CD4-positive, alpha-beta T cell (primary cell): ENCODE results near the gene PIP4K2A. TPM values are rescaled to one million over a fixed set of nuclear protein-coding genes. Genes with fewer than 3 reads are reported as not detected.

ENCODE experiments used
- ATAC-seq: fragments of 200-7000 bp; cut with Tn5 transposase; one replicate; pipeline ENCODE4 v1.10.0; 2022; ENCODE audit warnings: mild to moderate bottlenecking; ENCODE audit not compliant: poor library complexity
- CTCF ChIA-PET: fragments of 350-600 bp; sonication (Branson Sonifier 250); formaldehyde crosslinking; loops from one replicate; lab custom pipeline; 2021; ENCODE audit warnings: antibody characterized with exemption, inconsistent platforms; lab: Charles Lee
- POLR2A ChIA-PET: fragments of 350-600 bp; sonication (Branson Sonifier 250); formaldehyde crosslinking; loops from one replicate; lab custom pipeline; 2021; ENCODE audit warnings: antibody characterized with exemption, inconsistent platforms; lab: Charles Lee
- DNase-seq, 14 experiments: peaks; one replicate each; pipeline ENCODE4 v3.0.0-alpha.2; 2013 to 2020; ENCODE audit warnings: mixed read lengths in 2 of 14
- H3K27ac ChIP-seq, 2 donors: one replicate each; pipeline versions ENCODE4 v1.5.1 to v1.7.0; 2013; ENCODE audit warnings: low read length in 2 of 2, low read depth in 1 of 2, mild to moderate bottlenecking in 1 of 2
- H3K27me3 ChIP-seq, 2 experiments: 1 replicate in 1 of 2; 2 replicates in 1 of 2; pipeline versions ENCODE4 v1.6.1 to v1.7.0; 2013; ENCODE audit warnings: low read length in 2 of 2, control low read depth in 1 of 2, mild to moderate bottlenecking in 1 of 2, moderate library complexity in 1 of 2; ENCODE audit not compliant: insufficient read depth in 2 of 2, control insufficient read depth in 1 of 2
- H3K36me3 ChIP-seq: one replicate; pipeline ENCODE4 v1.6.1; 2013; ENCODE audit warnings: low read length, control low read depth; ENCODE audit not compliant: insufficient read depth
- H3K4me1 ChIP-seq: one replicate; pipeline ENCODE4 v1.6.1; 2013; ENCODE audit warnings: low read length, control low read depth; ENCODE audit not compliant: insufficient read depth
- H3K4me3 ChIP-seq: one replicate; pipeline ENCODE4 v1.5.1; 2013; ENCODE audit warnings: mild to moderate bottlenecking, low read length, moderate library complexity
- H3K9me3 ChIP-seq, 2 experiments: 1 replicate in 1 of 2; 2 replicates in 1 of 2; pipeline versions ENCODE4 v1.6.1 to v1.7.0; 2013; ENCODE audit warnings: low read length in 2 of 2, mild to moderate bottlenecking in 2 of 2, control low read depth in 1 of 2, moderate library complexity in 1 of 2; ENCODE audit not compliant: control insufficient read depth in 1 of 2, insufficient read depth in 1 of 2
- H3K27ac Mint-ChIP-seq: one replicate; pipeline ENCODE4 v1.8.0; 2020; ENCODE audit warnings: mixed read lengths
- H3K27me3 Mint-ChIP-seq: one replicate; pipeline ENCODE4 v1.8.0; 2021; ENCODE audit warnings: mixed read lengths
- H3K36me3 Mint-ChIP-seq: one replicate; pipeline ENCODE4 v1.8.0; 2021; ENCODE audit warnings: low read depth, mixed read lengths
- H3K4me1 Mint-ChIP-seq: one replicate; pipeline ENCODE4 v1.8.0; 2021; ENCODE audit warnings: low read depth, mixed read lengths
- H3K4me3 Mint-ChIP-seq: one replicate; pipeline ENCODE4 v1.8.0; 2020; ENCODE audit warnings: mild to moderate bottlenecking, mixed read lengths
- H3K9me3 Mint-ChIP-seq: one replicate; pipeline ENCODE4 v1.8.0; 2020; ENCODE audit warnings: mixed read lengths
- CTCF ChIP-seq: fragments of 200-600 bp; IDR thresholded peaks from one replicate; pipeline ENCODE4 v1.8.0; 2022; ENCODE audit warnings: antibody characterized with exemption, mild to moderate bottlenecking
- intact Hi-C, 2 experiments: fragments of 100-400 bp; cut with DNase I in 1 of 2; cut with micrococcal nuclease in 1 of 2; formaldehyde crosslinking; loops; one replicate each; pipeline versions ENCODE4 v1.15.1 to v1.9.0; 2023 to 2025; cut with DNase I, micrococcal nuclease
- total RNA-seq, 174 experiments: library from RNA in 2 of 174; stranded (reverse) in 2 of 174; gene quantifications; one replicate each; pipeline ENCODE4 v1.2.3 and lab custom pipeline; 2021 to 2026

Gene PIP4K2A
- total RNA-seq, 2 experiments from 2014 or later: 75.4 to 87.2 TPM

GRCh38 chr10:22628309-22628708, 86.1 kb downstream of the PIP4K2A start:
- intact Hi-C loops: no loop called here
- no peak overlapping the region for H3K4me3 ChIP-seq
- peak overlapping the region; percentile 90 for H3K27ac Mint-ChIP-seq
- H3K9me3 ChIP-seq: no peaks in the 10 kb centered on the region
- H3K4me1 ChIP-seq: peaks cover 56% of the 10 kb centered on the region
- peak overlapping the region; percentile 79 for H3K4me3 Mint-ChIP-seq
- peak overlapping the region; percentile 17 to 87 for H3K27ac ChIP-seq
- H3K27me3 Mint-ChIP-seq: no peaks in the 10 kb centered on the region
- ATAC-seq (no peak), DNase-seq (no peak)
- CTCF ChIA-PET: interaction anchor here (1.3 to 4.6 kb wide), 2 partner anchors 17 to 31 kb away, joined by 3 to 18 read pairs; no protein-coding TSS in a partner anchor
- no peak for TF ChIP-seq CTCF
- peaks cover under 1% of the 10 kb centered on the region for H3K36me3 ChIP-seq
- H3K36me3 Mint-ChIP-seq: peaks cover 4% of the 10 kb centered on the region
- H3K4me1 Mint-ChIP-seq: peaks cover 99% of the 10 kb centered on the region
- H3K9me3 Mint-ChIP-seq: no peaks in the 10 kb centered on the region
- H3K27me3 ChIP-seq: no peaks in the 10 kb centered on the region
- POLR2A ChIA-PET: interaction anchor here (0.8 to 4.8 kb wide), 10 partner anchors 8 to 86 kb away, joined by 3 to 27 read pairs (median 16); partner anchors contain the start of gene PIP4K2A

GRCh38 chr10:22626784-22627183, 87.6 kb downstream of the PIP4K2A start:
- no peak for TF ChIP-seq CTCF
- Mint-ChIP-seq H3K4me1 (peaks cover 99% of the 10 kb centered on the region), H3K36me3 (peaks cover 4% of the 10 kb centered on the region), H3K27me3 (no peaks in the 10 kb centered on the region), H3K9me3 (no peaks in the 10 kb centered on the region), H3K4me3 (peak overlapping the region; percentile 36), H3K27ac (peak overlapping the region; percentile 90)
- peak overlapping the region; percentile 40 to 62 for H3K27ac ChIP-seq
- H3K4me3 ChIP-seq: no peak overlapping the region
- peaks cover 4% of the 10 kb centered on the region for H3K36me3 ChIP-seq
- CTCF ChIA-PET: interaction anchor here (0.6 to 4.6 kb wide), 9 partner anchors 11 to 100 kb away, joined by 3 to 18 read pairs (median 4); partner anchors contain the start of gene PIP4K2A
- POLR2A ChIA-PET: interaction anchor here (0.7 to 3.2 kb wide), 7 partner anchors 15 to 84 kb away, joined by 4 to 20 read pairs (median 4); no protein-coding TSS in a partner anchor
- no peak for DNase-seq
- H3K9me3 ChIP-seq: no peaks in the 10 kb centered on the region
- no peaks in the 10 kb centered on the region for H3K27me3 ChIP-seq
- intact Hi-C loops: loop anchor here in 1 of 2 experiments (2.0 kb wide), 1 partner anchor 14 kb away; no protein-coding TSS in a partner anchor
- ATAC-seq: no peak
- peaks cover 59% of the 10 kb centered on the region for H3K4me1 ChIP-seq

GRCh38 chr10:22625516-22626290, 88.7 kb downstream of the PIP4K2A start:
- Histone ChIP-seq H3K4me1 (peaks cover 59% of the 10 kb centered on the region), H3K36me3 (peaks cover 4% of the 10 kb centered on the region), H3K9me3 (no peaks in the 10 kb centered on the region), H3K4me3 (no peak overlapping the region), H3K27me3 (no peaks in the 10 kb centered on the region), H3K27ac (peak overlapping the region; percentile 37 to 62)
- H3K36me3 Mint-ChIP-seq: peaks cover 2% of the 10 kb centered on the region
- no peaks in the 10 kb centered on the region for H3K9me3 Mint-ChIP-seq
- no peak for DNase-seq
- ATAC-seq: no peak
- peaks cover 99% of the 10 kb centered on the region for H3K4me1 Mint-ChIP-seq
- ChIA-PET POLR2A (interaction anchor here (0.7 to 3.5 kb wide), 10 partner anchors 8 to 85 kb away, joined by 3 to 49 read pairs (median 4); no protein-coding TSS in a partner anchor), CTCF (interaction anchor here (1.3 to 1.9 kb wide), 4 partner anchors 10 to 32 kb away, joined by 3 to 7 read pairs (median 6); no protein-coding TSS in a partner anchor)
- intact Hi-C loops: loop anchor here in 1 of 2 experiments (2.0 kb wide), 1 partner anchor 13 kb away; no protein-coding TSS in a partner anchor
- no peak for TF ChIP-seq CTCF
- peak overlapping the region; percentile 65 for H3K4me3 Mint-ChIP-seq
- no peaks in the 10 kb centered on the region for H3K27me3 Mint-ChIP-seq
- H3K27ac Mint-ChIP-seq: peak overlapping the region; percentile 90
